GM18520 (cell line): Measurements from ENCODE around the gene CAV1.
"Not testable (repeated sequence)": the region's sequence is repeated elsewhere in the genome, so short reads cannot be mapped to it uniquely, and the experiment has no call there.

Experiments
- ATAC-seq: cut with Tn5 transposase; IDR thresholded peaks from one replicate; pipeline ENCODE4 v1.9.1; 2021; ENCODE audit not compliant: unreplicated experiment

CAV1 gene

GRCh38 chr7:116524609-116525297, at the start of gene CAV1:
CAV1 (plus strand) TSS chr7:116525036; CDS start chr7:116525063, 27 bp downstream.
- ATAC-seq: no peak

GRCh38 chr7:116477625-116478024, 47.2 kb upstream of the CAV1 start:
- ATAC-seq: no peak

GRCh38 chr7:116478834-116479233, 46.0 kb upstream of the CAV1 start:
- no peak for ATAC-seq

- no peak for ATAC-seq
These were observed 41.4 kb upstream of the CAV1 start for GRCh38 chr7:116483271-116483942.

- not testable (repeated sequence) for ATAC-seq
These were observed 40.4 kb upstream of the CAV1 start for GRCh38 chr7:116484389-116484788.

- ATAC-seq: no peak
These were observed 36.8 kb upstream of the CAV1 start for GRCh38 chr7:116487907-116488521.

- ATAC-seq: no peak
These were observed 34.5 kb upstream of the CAV1 start for GRCh38 chr7:116490351-116490750.

GRCh38 chr7:116491887-116492653, 32.8 kb upstream of the CAV1 start:
- no peak for ATAC-seq

GRCh38 chr7:116492654-116493109, 32.2 kb upstream of the CAV1 start:
- ATAC-seq: no peak

- ATAC-seq: no peak
These were observed 31.4 kb upstream of the CAV1 start for GRCh38 chr7:116493449-116493848.

GRCh38 chr7:116494472-116494871, 30.4 kb upstream of the CAV1 start:
- no peak for ATAC-seq

- ATAC-seq: no peak
These were observed 29.1 kb upstream of the CAV1 start for GRCh38 chr7:116495736-116496135.

GRCh38 chr7:116496653-116497052, 28.2 kb upstream of the CAV1 start:
- no peak for ATAC-seq

- ATAC-seq: no peak
These were observed 27.1 kb upstream of the CAV1 start for GRCh38 chr7:116497708-116498107.

- no peak for ATAC-seq
These were observed 25.4 kb upstream of the CAV1 start, which contains the start of gene CAV2 for GRCh38 chr7:116499168-116500077. CAV2 (plus strand) TSS chr7:116499738; CDS start chr7:116499782, 44 bp downstream.

GRCh38 chr7:116500078-116500853, 24.6 kb upstream of the CAV1 start:
- ATAC-seq: no peak

- ATAC-seq: no peak
These were observed 23.2 kb upstream of the CAV1 start for GRCh38 chr7:116501425-116502167.

- no peak for ATAC-seq
These were observed 22.4 kb upstream of the CAV1 start for GRCh38 chr7:116502201-116503096.
